Measurements from ENCODE around the gene MYO1B.

The MYO1B gene

GRCh38 chr2:191374366-191374765 lies 129.2 kb downstream of the MYO1B start:
- Mint-ChIP-seq H3K9me3 (no peaks in the 10 kb centered on the region), H3K4me3 (no peak overlapping the region), H3K36me3 (no peaks in the 10 kb centered on the region), H3K27ac (no peak overlapping the region), H3K4me1 (peaks cover 3% of the 10 kb centered on the region), H3K27me3 (no peaks in the 10 kb centered on the region)
- CTCF ChIA-PET: interaction anchor here (1.1 kb wide), 1 partner anchor 12 kb away, joined by 4 read pairs; no protein-coding TSS in a partner anchor
- DNase-seq: no peak

GRCh38 chr2:191374939-191375338 lies 129.7 kb downstream of the MYO1B start:
- no peak overlapping the region for H3K4me3 Mint-ChIP-seq
- CTCF ChIA-PET: interaction anchor here (1.1 kb wide), 1 partner anchor 11 kb away, joined by 4 read pairs; no protein-coding TSS in a partner anchor

GRCh38 chr2:191376981-191377629 lies 131.9 kb downstream of the MYO1B start:
- H3K4me3 Mint-ChIP-seq: no peak overlapping the region
- no peaks in the 10 kb centered on the region for H3K27me3 Mint-ChIP-seq
- no peaks in the 10 kb centered on the region for H3K36me3 Mint-ChIP-seq
- DNase-seq: no peak
- CTCF ChIA-PET: no interaction called here
- no peak overlapping the region for H3K27ac Mint-ChIP-seq
- H3K9me3 Mint-ChIP-seq: no peaks in the 10 kb centered on the region
- peaks cover 3% of the 10 kb centered on the region for H3K4me1 Mint-ChIP-seq

More at GRCh38 chr2:191374939-191375338, 129.7 kb downstream of the MYO1B start:
- DNase-seq: no peak
- Mint-ChIP-seq H3K4me1 (peaks cover 3% of the 10 kb centered on the region), H3K27ac (no peak overlapping the region), H3K36me3 (no peaks in the 10 kb centered on the region), H3K9me3 (no peaks in the 10 kb centered on the region), H3K27me3 (no peaks in the 10 kb centered on the region)

GRCh38 chr2:191379375-191379774 lies 134.2 kb downstream of the MYO1B start:
- no peak overlapping the region for H3K27ac Mint-ChIP-seq
- no peak for DNase-seq
- CTCF ChIA-PET: interaction anchor here (1.0 kb wide), 1 partner anchor 213 kb away, joined by 3 read pairs; no protein-coding TSS in a partner anchor
- H3K4me1 Mint-ChIP-seq: peaks cover 3% of the 10 kb centered on the region
- H3K9me3 Mint-ChIP-seq: no peaks in the 10 kb centered on the region
- H3K27me3 Mint-ChIP-seq: no peaks in the 10 kb centered on the region
- no peak overlapping the region for H3K4me3 Mint-ChIP-seq
- H3K36me3 Mint-ChIP-seq: no peaks in the 10 kb centered on the region

- Mint-ChIP-seq H3K4me1 (no peaks in the 10 kb centered on the region), H3K36me3 (no peaks in the 10 kb centered on the region), H3K9me3 (no peaks in the 10 kb centered on the region), H3K27ac (no peak overlapping the region), H3K4me3 (no peak overlapping the region), H3K27me3 (no peaks in the 10 kb centered on the region)
- CTCF ChIA-PET: no interaction called here
- no peak for DNase-seq
Observed at GRCh38 chr2:191382801-191383200, 137.6 kb downstream of the MYO1B start.

GRCh38 chr2:191383486-191383885 lies 138.3 kb downstream of the MYO1B start:
- H3K27me3 Mint-ChIP-seq: no peaks in the 10 kb centered on the region
- CTCF ChIA-PET: no interaction called here
- H3K36me3 Mint-ChIP-seq: no peaks in the 10 kb centered on the region

GRCh38 chr2:191384829-191385228 lies 139.6 kb downstream of the MYO1B start:
- no peak overlapping the region for H3K27ac Mint-ChIP-seq

More at GRCh38 chr2:191383486-191383885, 138.3 kb downstream of the MYO1B start:
- Mint-ChIP-seq H3K4me1 (no peaks in the 10 kb centered on the region), H3K9me3 (no peaks in the 10 kb centered on the region), H3K4me3 (no peak overlapping the region), H3K27ac (no peak overlapping the region)
- DNase-seq: no peak

GRCh38 chr2:191385416-191386160 lies 140.4 kb downstream of the MYO1B start:
- Mint-ChIP-seq H3K9me3 (no peaks in the 10 kb centered on the region), H3K36me3 (no peaks in the 10 kb centered on the region), H3K27ac (no peak overlapping the region), H3K4me3 (no peak overlapping the region), H3K27me3 (no peaks in the 10 kb centered on the region), H3K4me1 (no peaks in the 10 kb centered on the region)
- CTCF ChIA-PET: interaction anchor here (0.6 to 0.8 kb wide), 2 partner anchors 19 to 50 kb away, joined by 3 read pairs; no protein-coding TSS in a partner anchor
- DNase-seq: no peak

More at GRCh38 chr2:191384829-191385228, 139.6 kb downstream of the MYO1B start:
- Mint-ChIP-seq H3K4me3 (no peak overlapping the region), H3K27me3 (no peaks in the 10 kb centered on the region), H3K36me3 (no peaks in the 10 kb centered on the region), H3K9me3 (no peaks in the 10 kb centered on the region), H3K4me1 (no peaks in the 10 kb centered on the region)
- DNase-seq: no peak
- CTCF ChIA-PET: no interaction called here

GRCh38 chr2:191386938-191387536 lies 141.8 kb downstream of the MYO1B start:
- H3K9me3 Mint-ChIP-seq: no peaks in the 10 kb centered on the region
- H3K4me3 Mint-ChIP-seq: no peak overlapping the region
- H3K27ac Mint-ChIP-seq: no peak overlapping the region
- no peaks in the 10 kb centered on the region for H3K4me1 Mint-ChIP-seq
- no peaks in the 10 kb centered on the region for H3K36me3 Mint-ChIP-seq
- no peak for DNase-seq
- H3K27me3 Mint-ChIP-seq: no peaks in the 10 kb centered on the region
- CTCF ChIA-PET: interaction anchor here (0.6 to 0.7 kb wide), 2 partner anchors 12 to 20 kb away, joined by 3 to 4 read pairs; no protein-coding TSS in a partner anchor

GRCh38 chr2:191389288-191389687 lies 144.1 kb downstream of the MYO1B start:
- Mint-ChIP-seq H3K27ac (no peak overlapping the region), H3K27me3 (no peaks in the 10 kb centered on the region), H3K36me3 (no peaks in the 10 kb centered on the region), H3K9me3 (no peaks in the 10 kb centered on the region), H3K4me1 (no peaks in the 10 kb centered on the region), H3K4me3 (no peak overlapping the region)
- DNase-seq: no peak
- CTCF ChIA-PET: interaction anchor here (1.2 kb wide), 1 partner anchor 224 kb away, joined by 5 read pairs; no protein-coding TSS in a partner anchor

GRCh38 chr2:191391171-191391570 lies 146.0 kb downstream of the MYO1B start:
- CTCF ChIA-PET: no interaction called here
- H3K27me3 Mint-ChIP-seq: no peaks in the 10 kb centered on the region

GRCh38 chr2:191394043-191394442 lies 148.8 kb downstream of the MYO1B start:
- Mint-ChIP-seq H3K4me3 (no peak overlapping the region), H3K36me3 (no peaks in the 10 kb centered on the region), H3K27me3 (no peaks in the 10 kb centered on the region), H3K27ac (no peak overlapping the region), H3K9me3 (no peaks in the 10 kb centered on the region), H3K4me1 (no peaks in the 10 kb centered on the region)
- DNase-seq: no peak
- CTCF ChIA-PET: no interaction called here

More at GRCh38 chr2:191391171-191391570, 146.0 kb downstream of the MYO1B start:
- H3K9me3 Mint-ChIP-seq: no peaks in the 10 kb centered on the region
- no peak overlapping the region for H3K4me3 Mint-ChIP-seq
- no peaks in the 10 kb centered on the region for H3K4me1 Mint-ChIP-seq
- no peak overlapping the region for H3K27ac Mint-ChIP-seq
- H3K36me3 Mint-ChIP-seq: no peaks in the 10 kb centered on the region
- DNase-seq: no peak

GRCh38 chr2:191396794-191397193 lies 151.6 kb downstream of the MYO1B start:
- CTCF ChIA-PET: no interaction called here
- no peak for DNase-seq
- H3K27ac Mint-ChIP-seq: no peak overlapping the region
- H3K9me3 Mint-ChIP-seq: no peaks in the 10 kb centered on the region
- H3K4me1 Mint-ChIP-seq: no peaks in the 10 kb centered on the region
- H3K27me3 Mint-ChIP-seq: no peaks in the 10 kb centered on the region
- H3K4me3 Mint-ChIP-seq: no peak overlapping the region
- no peaks in the 10 kb centered on the region for H3K36me3 Mint-ChIP-seq

- DNase-seq: no peak
- Mint-ChIP-seq H3K27me3 (no peaks in the 10 kb centered on the region), H3K4me1 (no peaks in the 10 kb centered on the region), H3K36me3 (no peaks in the 10 kb centered on the region), H3K27ac (no peak overlapping the region), H3K9me3 (no peaks in the 10 kb centered on the region), H3K4me3 (no peak overlapping the region)
- CTCF ChIA-PET: no interaction called here
Observed at GRCh38 chr2:191399601-191400000, 154.4 kb downstream of the MYO1B start.

Data from activated naive CD4-positive, alpha-beta T cell treated with anti-CD3 and anti-CD28 coated beads, Interleukin-2, amount 10 ng/mL, durations not matched to agents 7 days and 5 days (primary cell).